GM10847 (cell line): ENCODE results near the gene CAST.

Source experiments
- POLR2A ChIP-seq: IDR thresholded peaks from 2 replicates; pipeline ENCODE4 v1.6.1; 2011; ENCODE audit not compliant: insufficient read length; ENCODE audit errors: extremely low read depth

The CAST gene

GRCh38 chr5:96661855-96662724, at the start of gene CAST:
CAST (plus strand) TSS chr5:96662376; CDS start chr5:96662423, 47 bp downstream.
- peak; percentile 37 for TF ChIP-seq POLR2A

- no peak for TF ChIP-seq POLR2A
Observed at GRCh38 chr5:96614110-96614691, 48.0 kb upstream of the CAST start.

- TF ChIP-seq POLR2A: no peak
Observed at GRCh38 chr5:96615223-96615622, 47.0 kb upstream of the CAST start.

GRCh38 chr5:96616801-96617200, 45.4 kb upstream of the CAST start:
- TF ChIP-seq POLR2A: no peak

- no peak for TF ChIP-seq POLR2A
Observed at GRCh38 chr5:96619946-96620345, 42.2 kb upstream of the CAST start.

- TF ChIP-seq POLR2A: no peak
Observed at GRCh38 chr5:96624596-96624995, 37.6 kb upstream of the CAST start.

GRCh38 chr5:96625365-96625764, 36.8 kb upstream of the CAST start:
- TF ChIP-seq POLR2A: no peak

GRCh38 chr5:96626956-96627355, 35.2 kb upstream of the CAST start:
- no peak for TF ChIP-seq POLR2A

- TF ChIP-seq POLR2A: no peak
Observed at GRCh38 chr5:96627792-96628398, 34.3 kb upstream of the CAST start.

- no peak for TF ChIP-seq POLR2A
Observed at GRCh38 chr5:96628406-96628805, 33.8 kb upstream of the CAST start.

GRCh38 chr5:96629774-96630173, 32.4 kb upstream of the CAST start:
- no peak for TF ChIP-seq POLR2A

GRCh38 chr5:96633820-96634219, 28.4 kb upstream of the CAST start:
- no peak for TF ChIP-seq POLR2A

- TF ChIP-seq POLR2A: no peak
Observed at GRCh38 chr5:96634881-96635280, 27.3 kb upstream of the CAST start.

GRCh38 chr5:96636046-96636445, 26.1 kb upstream of the CAST start:
- TF ChIP-seq POLR2A: no peak

GRCh38 chr5:96636594-96636993, 25.6 kb upstream of the CAST start:
- no peak for TF ChIP-seq POLR2A

- TF ChIP-seq POLR2A: no peak
Observed at GRCh38 chr5:96637196-96637595, 25.0 kb upstream of the CAST start.
